Hematopoietic multipotent progenitor cell (in vitro differentiated cells): Measurements from ENCODE around the gene CNNM2. TPM values are rescaled to one million over a fixed set of nuclear protein-coding genes. Genes with fewer than 3 reads are reported as not detected.
"Not testable (repeated sequence)": the region's sequence is repeated elsewhere in the genome, so short reads cannot be mapped to it uniquely, and the experiment has no call there.

Experiments used
- DNase-seq, 3 donors: peaks; one replicate each; pipeline ENCODE4 v3.0.0-alpha.2; 2011 to 2015; ENCODE audit warnings: low read depth in 2 of 3, low spot score in 2 of 3
- total RNA-seq: library from RNA; depleted of rRNA; stranded (reverse); fragments of >200 nt; gene quantifications from one replicate; pipeline ENCODE4 v1.2.3, GENCODE V29; 2012

The CNNM2 gene
- total RNA-seq, 1 donor: 21.8 TPM

DNA sequence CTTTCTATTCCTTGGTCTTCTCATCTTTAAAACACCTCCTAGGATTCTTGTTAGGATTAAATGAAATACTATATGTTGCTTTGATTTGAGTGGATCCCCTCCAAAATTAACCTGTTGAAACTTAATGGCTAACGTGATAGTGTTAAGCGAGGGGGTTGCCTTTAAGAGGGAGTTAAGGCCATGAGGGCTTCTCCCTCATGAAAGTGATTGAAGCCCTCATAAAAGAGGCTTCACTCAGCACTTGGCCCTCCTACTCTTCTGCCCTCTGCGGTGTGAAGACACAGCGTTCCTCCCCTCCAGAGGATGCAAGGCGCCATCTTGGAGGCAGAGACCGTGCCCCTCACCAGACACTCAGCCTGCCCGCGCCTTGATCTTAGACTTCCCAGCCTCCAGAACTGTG, 46.6 kb downstream of the CNNM2 start:
- DNase-seq: no peak

DNA sequence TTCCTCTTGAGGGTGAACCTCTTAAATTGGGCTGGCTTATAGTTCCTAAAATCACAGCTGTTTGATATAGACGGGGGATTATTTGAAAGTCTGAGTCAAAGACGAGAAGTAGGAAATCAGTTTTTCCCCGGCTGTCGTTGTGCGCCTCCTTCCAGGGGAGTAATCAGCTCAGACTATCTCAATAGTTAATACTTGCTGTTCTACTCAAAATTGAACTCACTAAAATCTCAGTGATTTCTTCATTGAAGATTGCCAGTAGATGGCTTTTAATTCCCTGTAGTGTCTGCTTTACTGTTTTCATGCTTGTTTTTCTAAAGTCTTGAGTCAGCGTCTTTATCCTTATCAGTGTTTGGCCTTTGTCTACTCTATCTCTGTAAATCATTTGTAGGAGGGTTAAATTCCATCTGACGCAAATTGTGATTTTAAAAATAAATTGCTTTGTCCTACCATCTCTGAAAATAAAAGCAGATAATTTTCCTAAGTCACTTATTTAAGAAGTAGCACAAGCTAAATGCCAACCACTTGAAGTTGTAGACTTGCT, 47.3 kb downstream of the CNNM2 start:
- DNase-seq: no peak

DNA sequence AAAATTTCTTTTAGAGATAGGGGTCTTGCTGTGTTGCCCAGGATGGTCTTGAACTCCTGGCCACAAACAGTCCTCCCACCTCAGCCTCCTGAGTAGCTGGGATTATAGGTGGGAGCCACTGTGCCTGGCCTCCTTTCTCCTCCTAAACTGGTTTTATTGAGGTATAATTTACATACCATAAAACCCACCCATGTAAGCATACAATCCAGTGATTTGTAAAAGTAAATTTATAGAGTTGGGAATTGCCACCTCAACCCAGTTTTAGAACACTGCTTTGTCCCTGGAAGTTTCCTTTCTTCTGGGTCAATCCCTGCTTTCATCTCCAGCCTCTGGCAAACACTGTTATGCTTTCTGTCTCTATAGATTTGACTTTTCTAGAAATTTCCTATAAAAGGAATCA, 49.0 kb downstream of the CNNM2 start:
- no peak for DNase-seq

DNA sequence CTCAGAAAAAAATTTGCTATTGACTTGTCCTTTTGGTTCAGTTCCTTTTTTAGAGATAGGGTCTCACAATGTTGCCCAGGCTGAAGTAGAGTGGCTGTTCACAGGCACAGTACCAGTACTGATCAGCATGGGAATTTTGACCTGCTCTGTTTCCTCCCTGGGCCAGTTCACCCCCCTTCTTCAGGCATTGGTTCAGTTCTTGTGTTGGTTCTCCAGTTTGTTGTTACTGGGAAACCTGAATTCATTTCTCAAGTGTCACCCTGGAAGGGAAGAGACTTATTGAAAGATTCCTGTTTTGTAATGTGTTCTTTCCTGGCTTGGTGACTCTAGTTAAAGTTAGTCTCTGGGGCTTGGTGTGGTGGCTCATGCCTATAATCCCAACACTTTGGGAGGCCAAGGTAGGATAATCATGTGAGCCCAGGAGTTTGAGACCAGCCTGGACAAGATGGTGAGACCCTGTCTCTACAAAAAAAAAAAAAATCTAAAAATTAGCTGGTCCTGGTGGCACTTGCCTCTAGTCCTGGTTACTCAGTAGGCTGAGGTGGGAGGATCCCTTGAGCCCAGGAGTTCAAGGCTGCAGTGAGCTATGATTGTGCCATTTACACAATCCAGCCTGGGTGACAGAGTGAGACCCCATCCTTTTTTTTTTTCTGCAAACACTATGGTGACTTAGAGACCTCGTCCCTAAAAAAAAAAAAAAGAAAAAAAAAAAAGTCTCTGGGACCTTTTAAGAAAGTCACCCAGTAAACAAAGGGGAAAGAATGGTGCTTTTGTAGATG, 52.7 kb downstream of the CNNM2 start:
- DNase-seq: no peak

DNA sequence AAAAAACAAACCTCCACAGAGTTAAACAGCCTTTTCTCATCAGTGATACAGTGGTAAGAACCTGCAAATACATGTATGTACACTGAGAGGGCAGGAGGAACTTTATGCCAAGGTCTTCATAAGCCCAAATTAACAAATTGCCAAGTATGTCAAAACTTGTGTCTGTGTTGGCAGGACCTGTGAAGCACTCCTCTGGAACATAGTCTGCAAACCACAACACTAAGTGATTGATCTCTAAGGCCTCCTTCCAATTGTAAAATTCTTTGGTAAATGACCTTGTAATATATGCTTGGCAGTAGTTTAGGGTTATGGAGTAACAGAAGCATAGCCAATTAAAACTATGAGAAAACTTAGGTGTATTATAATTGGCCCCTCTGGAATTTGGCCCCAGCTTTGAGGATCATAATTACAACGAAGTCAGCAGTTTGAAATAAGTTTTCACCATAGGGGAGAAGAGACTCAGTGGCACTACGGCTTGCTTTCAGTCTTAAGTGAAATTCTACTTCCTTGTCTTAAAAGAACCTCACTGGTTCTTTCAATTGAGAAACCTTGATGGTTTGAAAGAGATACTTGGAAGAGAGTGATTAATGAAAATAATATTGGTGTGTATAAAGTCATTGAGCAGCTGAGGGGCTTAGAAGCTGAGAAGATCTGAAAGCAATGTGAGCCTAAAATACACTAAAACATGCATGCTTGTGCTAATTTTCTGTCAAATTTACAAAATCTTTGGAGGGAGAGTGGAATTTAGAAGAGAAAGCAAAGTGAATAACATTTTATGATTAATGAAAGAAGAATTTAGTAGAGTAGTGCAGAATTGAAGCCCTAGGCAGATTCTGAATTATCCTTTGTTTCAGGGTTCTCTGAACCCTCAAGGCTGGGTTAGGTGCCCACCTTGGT, 57.6 kb downstream of the CNNM2 start:
- DNase-seq: no peak

DNA sequence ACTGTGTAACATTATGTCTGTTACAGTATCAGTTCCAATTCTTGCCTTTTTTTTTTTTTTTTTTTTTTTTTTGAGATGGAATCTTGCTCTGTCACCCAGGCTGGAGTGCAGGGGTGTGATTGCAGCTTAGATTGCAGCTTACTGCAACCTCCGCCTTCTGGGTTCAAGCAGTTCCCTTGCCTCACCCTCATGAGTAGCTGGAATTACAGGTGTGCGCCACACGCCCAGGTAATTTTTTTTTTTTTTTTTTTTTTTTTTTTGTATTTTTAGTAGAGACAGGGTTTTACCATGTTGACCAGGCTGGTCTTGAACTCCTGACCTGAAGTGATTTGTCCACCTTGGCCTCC, 58.3 kb downstream of the CNNM2 start:
- not testable (repeated sequence) for DNase-seq

DNA sequence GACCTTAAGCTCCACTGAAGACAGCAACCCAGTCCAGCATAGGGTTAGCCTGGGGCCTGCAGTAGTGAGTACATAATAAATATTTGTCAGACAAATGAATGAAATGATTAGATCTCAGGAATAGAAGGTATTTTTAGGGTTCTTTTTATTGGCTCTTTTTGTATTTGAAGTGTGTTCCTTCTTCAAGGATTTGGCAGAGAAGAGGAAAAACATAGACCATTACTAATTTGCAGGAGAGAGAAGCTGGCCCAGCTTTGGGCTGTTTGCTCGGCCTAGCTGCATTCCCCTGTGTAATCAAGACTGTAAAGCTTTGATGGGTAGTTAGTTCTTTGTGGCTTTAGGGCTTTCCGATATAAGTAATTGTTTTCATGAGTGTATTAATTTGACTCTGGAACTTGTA, 64.2 kb downstream of the CNNM2 start:
- DNase-seq: no peak

DNA sequence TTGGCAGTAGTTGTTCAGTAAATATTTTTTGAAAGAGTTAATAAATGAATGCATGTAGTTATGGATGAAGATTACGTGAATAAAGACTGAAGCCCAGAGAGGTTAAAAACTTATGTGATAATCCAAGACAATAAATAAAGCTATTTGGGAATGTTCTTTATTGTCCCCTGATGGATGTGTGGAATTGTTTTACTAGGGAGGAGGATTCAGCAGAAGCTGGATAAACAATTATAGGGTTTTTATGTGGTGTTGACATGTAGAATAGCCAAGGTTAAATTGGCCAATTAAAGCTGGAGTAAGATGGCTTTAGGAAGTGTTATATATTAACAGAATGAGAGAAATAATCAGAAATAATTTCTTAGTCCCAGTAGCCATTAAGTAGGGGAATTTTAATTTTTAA, 66.0 kb downstream of the CNNM2 start:
- DNase-seq: no peak

DNA sequence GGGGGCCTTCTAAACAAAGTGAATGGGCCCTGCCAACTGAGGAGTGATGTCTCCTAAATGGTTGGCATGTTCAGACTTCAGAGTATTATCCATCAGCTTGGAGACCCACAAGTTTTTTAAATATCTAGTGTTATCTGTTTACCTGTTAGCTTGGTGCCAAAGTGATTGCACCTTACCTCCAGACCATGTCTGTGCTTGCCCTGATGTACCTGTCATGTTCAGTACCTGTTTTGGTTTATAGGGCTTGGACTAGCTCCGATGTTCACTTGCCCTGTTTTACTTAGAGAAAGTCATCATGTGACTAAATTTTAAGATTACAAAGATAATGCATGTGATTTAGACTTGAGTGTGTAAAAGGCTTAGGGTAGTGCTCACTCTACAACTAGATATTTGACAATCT, 67.7 kb downstream of the CNNM2 start:
- no peak for DNase-seq

DNA sequence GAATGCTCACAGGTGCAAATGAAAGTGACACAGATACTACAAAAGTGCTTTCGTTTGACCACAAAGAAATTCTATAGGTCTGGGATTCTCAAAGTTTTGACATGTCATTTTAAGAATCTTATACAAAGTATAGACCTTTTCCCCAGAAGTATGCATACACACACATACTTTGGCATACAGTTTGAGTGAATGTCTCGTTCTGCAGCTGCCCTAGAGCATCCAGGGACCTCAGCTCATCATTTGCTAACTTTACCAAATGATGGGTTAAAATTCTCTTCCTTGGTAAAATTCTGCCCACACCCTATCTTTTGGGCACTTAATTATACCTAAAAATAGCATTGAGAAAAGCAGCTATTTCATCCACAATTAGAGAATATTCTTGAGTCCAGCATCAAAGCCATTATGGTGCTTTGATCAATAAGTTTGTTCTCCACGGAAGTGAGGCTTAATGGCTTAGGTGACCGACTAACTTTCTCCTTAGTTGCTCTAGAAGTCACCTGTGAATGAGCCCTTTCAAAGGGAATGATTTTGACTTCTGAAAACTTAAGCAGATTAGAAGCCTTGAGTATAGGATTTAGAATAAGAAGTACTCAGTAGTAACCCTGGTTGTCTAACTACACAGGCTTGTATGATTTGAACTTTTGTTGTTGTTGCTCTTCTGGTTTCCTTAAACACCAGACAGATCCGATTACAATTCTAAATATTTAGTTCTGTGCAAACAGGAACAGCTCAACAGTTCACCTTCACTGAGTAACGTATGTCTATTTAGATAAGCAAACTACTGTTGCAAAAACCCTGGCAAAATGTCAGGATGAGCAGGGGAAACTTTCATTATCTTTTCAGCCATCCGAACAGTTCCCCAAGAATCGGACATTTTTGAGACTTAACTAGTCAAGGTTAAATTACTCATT, 70.6 kb downstream of the CNNM2 start:
- DNase-seq: peak in 2 of 3 donors; percentile 44 to 72

DNA sequence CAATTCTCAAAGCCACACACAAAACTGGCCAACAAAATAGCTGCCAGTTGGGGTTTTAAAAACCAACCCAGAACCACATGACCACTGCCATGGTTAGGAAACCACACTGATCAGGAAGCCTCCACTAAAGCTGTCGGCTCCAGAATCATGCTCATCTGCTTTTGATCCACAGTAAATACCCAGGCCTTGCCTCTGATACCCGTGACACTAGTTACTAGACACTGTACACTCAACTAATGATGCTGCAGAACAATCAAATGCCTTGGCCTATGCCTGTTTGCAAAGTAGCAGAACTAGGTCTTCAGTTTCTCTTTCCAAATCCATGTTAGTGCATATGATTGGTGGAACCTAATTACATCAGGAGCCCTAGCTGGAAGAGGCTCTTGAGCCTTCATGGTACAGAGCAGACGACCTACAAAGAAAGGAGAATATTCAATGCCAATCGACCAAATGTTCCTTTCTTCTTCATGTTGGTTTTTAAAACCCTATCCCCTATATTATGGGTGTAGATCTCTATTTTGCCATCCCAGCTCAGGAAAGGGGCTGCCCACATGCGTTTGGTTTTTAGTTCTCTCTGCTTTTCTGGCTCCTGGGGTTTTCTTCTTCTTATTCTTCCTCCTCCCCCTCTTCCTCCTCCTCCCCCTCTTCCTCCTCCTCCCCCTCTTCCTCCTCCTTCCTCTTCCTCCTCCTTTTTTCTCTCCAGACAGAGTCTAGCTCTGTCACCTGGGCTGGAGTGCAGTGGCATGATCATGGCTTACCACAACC, 76.6 kb downstream of the CNNM2 start:
- peak in 1 of 3 donors; percentile 36 for DNase-seq

DNA sequence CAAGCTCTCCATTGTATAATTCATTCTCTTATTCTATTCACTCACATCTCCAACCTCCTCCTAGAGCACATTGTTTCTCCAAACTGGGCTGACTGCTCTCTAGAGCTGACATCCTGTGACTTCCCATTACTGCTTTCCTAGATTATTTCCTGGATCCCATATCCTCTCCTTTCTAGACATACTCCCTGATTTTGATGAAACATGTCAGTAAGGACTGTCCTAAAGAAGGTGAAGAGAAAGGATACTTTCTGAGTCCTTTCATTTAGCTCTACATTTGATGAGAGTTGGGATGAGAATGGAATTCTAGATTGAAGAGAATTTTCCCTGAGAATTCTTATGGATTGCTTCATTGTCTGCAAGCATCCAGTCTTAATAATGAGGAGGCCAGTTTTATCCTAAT, 78.8 kb downstream of the CNNM2 start:
- DNase-seq: no peak

DNA sequence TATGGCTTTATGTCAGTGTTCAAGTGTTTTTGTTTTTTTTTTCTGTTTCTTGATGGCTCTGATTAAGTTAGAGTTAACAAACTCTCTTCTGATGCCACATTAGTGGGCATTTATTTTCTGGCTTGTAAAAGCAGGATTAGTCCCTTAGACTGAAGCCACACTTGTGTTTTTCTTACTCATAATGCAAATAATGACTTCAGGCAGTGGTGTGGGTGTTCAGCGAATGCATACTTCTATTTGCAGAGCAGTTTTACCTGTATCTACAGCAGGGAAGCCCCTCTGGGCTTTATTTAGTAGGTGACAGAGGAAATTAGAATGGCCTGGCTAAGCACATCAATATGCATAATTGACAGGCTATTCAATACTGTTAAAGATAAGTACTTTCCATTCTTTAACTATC, 79.9 kb downstream of the CNNM2 start:
- DNase-seq: no peak

DNA sequence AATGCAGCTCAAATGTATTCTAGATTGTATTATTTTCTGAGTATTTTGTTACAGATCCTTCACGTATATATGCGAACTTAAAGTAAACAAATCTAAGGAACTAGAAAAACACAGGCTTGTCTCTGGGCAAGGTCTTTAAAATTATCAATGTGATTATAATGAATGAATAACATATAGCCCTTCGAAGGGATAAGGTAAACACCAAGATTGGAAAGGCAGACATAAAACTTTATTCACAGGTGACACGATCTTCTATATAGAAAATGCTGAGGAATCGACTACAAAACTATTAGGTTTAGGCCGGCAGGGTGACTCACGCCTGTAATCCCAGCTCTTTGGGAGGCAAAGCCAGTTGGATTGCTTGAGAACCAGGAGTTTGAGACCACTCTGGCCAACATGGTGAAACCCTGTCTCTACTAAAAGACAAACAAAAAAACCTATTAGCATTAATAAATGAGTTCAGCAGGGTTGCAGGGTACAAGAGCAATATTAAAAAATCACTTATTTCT, 80.4 kb downstream of the CNNM2 start:
- no peak for DNase-seq

DNA sequence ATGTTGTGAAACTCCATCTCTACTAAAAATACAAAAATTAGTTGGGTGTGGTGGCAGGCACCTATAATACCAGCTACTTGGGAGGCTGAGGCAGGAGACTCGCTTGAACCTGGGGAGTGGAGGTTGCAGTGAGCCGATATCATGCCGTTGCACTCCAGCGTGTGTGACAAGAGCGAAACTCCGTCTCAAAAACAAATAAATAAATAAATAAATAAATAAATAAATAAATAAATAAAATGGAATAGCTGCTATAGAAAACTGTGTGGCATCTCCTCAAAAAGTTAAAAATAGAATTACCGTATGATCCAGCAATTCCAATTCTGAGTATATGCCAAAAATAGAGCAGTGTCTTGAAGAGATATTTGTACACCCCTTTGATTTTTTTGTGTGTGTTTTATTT, 82.0 kb downstream of the CNNM2 start:
- not testable (repeated sequence) for DNase-seq

DNA sequence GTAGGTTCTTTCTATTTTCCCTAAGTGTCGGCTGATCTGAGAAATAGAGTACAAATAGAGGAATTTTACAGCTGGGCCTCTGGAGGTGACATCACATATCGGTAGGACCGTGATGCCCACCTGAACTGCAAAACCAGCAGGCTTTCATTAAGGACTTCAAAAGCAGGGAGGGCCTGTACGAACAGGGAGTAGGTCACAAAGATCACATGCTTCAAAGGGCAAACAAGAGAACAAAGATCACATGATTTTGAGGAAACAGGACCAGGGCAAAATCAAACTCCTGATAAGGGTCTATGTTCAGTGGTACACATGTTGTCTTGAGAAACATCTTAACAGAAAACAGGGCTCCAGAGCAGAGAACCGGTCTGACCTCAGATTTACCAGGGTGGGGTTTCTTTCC, 88.9 kb downstream of the CNNM2 start:
- no peak for DNase-seq

DNA sequence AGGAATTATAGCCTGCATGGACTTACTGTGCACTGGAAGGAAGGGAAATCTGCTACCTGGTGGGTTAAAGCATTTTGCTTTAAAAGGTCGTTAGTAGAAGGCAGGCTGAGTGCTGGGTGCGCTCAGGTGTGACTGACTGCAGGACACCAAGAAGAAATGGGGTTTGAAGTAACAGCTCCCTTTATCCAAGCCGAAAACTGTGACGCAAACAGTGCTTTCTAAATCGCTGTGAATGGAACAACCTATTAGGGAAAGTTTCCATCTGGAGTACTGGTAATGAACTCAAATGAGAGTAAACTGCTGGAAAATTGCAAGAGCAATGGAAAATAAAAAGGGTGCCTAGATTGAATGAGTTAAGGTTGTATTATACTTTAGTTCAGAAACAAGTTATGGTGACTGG, 95.3 kb downstream of the CNNM2 start:
- DNase-seq: no peak

DNA sequence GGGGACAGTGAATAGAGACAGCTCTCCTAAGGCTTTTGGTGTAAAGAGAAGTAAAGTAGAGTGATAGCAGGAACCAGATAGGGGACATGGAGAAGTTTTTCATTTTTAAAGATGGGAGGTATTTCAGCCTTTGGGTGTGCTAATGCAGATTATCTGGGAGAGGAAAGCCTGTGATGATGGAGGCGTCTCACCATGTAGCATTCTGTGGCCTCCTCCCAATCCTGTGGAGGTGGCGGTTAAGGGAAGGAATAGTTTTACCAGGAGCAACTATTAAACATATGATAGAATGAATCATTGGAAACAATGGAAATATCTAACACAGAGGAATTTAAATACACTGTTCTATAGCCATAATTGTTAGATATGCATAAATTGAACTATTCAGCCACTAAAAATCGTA, 101.3 kb downstream of the CNNM2 start:
- no peak for DNase-seq

DNA sequence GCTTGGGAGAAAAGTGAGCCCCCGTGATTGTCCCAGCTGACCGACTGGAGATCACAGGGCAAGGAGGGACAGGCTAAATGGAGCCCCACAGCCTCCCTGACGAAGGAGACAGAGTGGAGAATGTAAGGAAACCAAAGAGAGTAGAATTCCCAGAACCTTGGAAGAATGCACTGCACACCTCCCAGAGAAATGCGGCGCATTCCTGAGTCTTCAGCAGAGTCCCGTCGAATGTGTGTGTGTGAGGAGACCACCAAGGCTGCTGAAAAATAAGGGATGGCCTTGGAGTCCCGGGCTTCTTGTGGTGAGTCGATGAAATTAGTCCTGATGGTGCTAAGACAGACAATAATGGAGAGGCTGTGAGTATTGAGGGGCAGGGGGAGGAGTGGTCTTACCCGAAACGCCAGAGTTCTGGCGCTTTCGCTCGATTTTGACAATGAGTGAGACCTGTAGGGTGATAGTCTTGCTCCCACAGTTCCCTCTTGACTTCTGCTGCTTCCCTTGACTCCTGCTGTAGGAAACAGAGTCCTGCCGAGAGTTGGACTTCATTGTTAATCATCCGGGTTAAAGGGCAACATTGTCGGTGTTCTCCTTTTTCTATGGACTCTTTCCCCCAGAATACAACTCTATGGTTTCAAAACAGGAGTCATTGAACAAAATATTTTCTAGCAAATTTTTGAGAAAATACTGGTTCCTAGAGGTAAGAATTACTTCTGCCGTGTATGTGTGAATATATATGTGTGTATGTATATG, 103.2 kb downstream of the CNNM2 start:
- no peak for DNase-seq
